ENCODE results near the gene SLC7A8. TPM values are rescaled to one million over a fixed set of nuclear protein-coding genes. Genes with fewer than 3 reads are reported as not detected.

The SLC7A8 gene
- total RNA-seq, 4 donors from 2014 or later, result 15.9 to 152 (median 49.3) TPM

DNA sequence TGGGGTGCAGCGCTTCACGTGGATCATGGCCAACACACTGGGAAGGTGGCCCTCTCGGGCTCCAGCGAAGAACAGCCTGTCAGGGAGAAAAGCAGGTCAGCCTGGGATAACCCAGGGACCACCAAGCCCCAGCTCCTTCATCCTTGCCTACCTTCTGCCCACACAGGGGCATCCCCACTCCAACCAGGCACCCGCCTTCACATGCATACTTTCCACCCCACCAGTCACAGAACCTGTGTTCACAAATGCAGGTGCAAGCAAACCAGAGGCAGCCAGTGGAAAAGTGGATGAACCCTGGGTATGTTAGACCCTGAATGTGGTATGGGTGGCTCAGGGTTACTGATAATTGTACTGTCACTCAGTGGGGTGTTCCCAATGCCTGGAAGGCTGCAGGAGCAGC is 52.0 kb downstream of the SLC7A8 start:
- Histone ChIP-seq H3K4me1 (peaks cover 0 to 4% of the 10 kb centered on the region in 2 donors), H3K4me3 (no peak overlapping the region), H3K27ac (peak overlapping the region in 1 of 2 donors; percentile 21), H3K9me3 (no peaks in the 10 kb centered on the region), H3K27me3 (no peaks in the 10 kb centered on the region), H3K36me3 (no peaks in the 10 kb centered on the region)
- TF ChIP-seq, protein P1, sequence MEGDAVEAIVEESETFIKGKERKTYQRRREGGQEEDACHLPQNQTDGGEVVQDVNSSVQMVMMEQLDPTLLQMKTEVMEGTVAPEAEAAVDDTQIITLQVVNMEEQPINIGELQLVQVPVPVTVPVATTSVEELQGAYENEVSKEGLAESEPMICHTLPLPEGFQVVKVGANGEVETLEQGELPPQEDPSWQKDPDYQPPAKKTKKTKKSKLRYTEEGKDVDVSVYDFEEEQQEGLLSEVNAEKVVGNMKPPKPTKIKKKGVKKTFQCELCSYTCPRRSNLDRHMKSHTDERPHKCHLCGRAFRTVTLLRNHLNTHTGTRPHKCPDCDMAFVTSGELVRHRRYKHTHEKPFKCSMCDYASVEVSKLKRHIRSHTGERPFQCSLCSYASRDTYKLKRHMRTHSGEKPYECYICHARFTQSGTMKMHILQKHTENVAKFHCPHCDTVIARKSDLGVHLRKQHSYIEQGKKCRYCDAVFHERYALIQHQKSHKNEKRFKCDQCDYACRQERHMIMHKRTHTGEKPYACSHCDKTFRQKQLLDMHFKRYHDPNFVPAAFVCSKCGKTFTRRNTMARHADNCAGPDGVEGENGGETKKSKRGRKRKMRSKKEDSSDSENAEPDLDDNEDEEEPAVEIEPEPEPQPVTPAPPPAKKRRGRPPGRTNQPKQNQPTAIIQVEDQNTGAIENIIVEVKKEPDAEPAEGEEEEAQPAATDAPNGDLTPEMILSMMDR (IDR thresholded peaks at IDR 0.05), result no peak
- no peak for TF ChIP-seq POLR2A (IDR thresholded peaks at IDR 0.05)
- DNase-seq, result no peak
- intact Hi-C loops (cut with DNase I; ENCODE audit: low total_unique reads), result no loop called here

DNA sequence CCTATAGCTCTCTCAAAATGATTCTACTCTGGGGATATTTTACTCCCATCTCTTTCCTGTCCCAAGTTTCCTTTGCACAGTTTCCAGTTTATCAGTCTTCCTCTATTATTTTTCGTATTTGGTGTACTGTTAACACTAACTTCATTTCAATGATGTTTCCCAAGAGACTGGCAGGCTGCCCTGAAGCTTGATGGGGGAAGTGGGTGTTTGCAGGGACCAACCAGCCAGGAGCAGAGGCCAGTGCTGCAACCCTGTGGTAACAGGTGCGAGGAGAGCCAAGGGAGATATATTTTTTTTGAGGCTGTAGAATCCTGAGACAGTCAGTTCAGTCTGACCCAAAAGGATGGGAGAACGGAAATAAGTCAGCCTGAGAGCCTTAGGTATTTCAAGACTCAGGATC is 52.6 kb downstream of the SLC7A8 start:
- peak overlapping the region in 1 of 2 donors; percentile 21 for H3K27ac ChIP-seq
- H3K36me3 ChIP-seq, result no peaks in the 10 kb centered on the region
- TF ChIP-seq, protein P1 (IDR thresholded peaks at IDR 0.05), result no peak
- no peak for TF ChIP-seq POLR2A (IDR thresholded peaks at IDR 0.05)
- intact Hi-C loops (cut with DNase I; ENCODE audit: low total_unique reads), result no loop called here
- no peaks in the 10 kb centered on the region for H3K27me3 ChIP-seq
- H3K4me3 ChIP-seq, result no peak overlapping the region
- peak in 1 of 2 donors; percentile 61 for DNase-seq
- no peaks in the 10 kb centered on the region for H3K9me3 ChIP-seq
- H3K4me1 ChIP-seq, result peaks cover 0 to 4% of the 10 kb centered on the region in 2 donors

- intact Hi-C loops (cut with DNase I; ENCODE audit: low total_unique reads), result no loop called here
- TF ChIP-seq, protein P1 (IDR thresholded peaks at IDR 0.05), result no peak
- TF ChIP-seq POLR2A (IDR thresholded peaks at IDR 0.05), result no peak
- Histone ChIP-seq H3K36me3 (no peaks in the 10 kb centered on the region), H3K4me1 (peaks cover 0 to 4% of the 10 kb centered on the region in 2 donors), H3K27ac (peak overlapping the region in 1 of 2 donors; percentile 13), H3K27me3 (no peaks in the 10 kb centered on the region), H3K4me3 (no peak overlapping the region), H3K9me3 (no peaks in the 10 kb centered on the region)
- DNase-seq, result no peak
These were observed 53.6 kb downstream of the SLC7A8 start for GRCh38 chr14:23129759-23130316.

- Histone ChIP-seq H3K4me1 (peaks cover 0 to 4% of the 10 kb centered on the region in 2 donors), H3K4me3 (no peak overlapping the region), H3K27me3 (no peaks in the 10 kb centered on the region), H3K36me3 (no peaks in the 10 kb centered on the region), H3K9me3 (no peaks in the 10 kb centered on the region), H3K27ac (no peak overlapping the region)
- intact Hi-C loops (cut with DNase I; ENCODE audit: low total_unique reads), result no loop called here
- DNase-seq, result no peak
- TF ChIP-seq, protein P1 (IDR thresholded peaks at IDR 0.05), result no peak
- no peak for TF ChIP-seq POLR2A (IDR thresholded peaks at IDR 0.05)
These were observed 54.3 kb downstream of the SLC7A8 start for GRCh38 chr14:23128969-23129758.

DNA sequence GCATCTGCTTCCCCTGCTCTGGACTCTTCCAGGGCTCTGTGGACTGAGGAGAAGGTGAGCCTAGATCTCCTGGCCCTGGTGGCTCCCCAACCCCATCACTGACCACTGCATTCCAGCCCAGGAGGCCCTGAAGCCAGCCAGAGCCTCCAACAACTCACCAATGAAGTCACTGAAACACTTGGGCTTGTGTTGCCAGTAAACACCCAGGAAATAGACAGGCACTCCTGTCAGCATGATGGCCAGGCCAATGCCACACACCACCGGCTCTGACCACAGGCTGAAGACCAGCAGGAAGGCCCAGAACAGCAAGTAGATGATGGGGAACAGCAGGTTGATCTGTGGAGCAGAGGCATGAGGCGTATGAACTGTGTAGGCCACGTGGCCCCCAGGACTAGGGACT is 55.6 kb downstream of the SLC7A8 start:
- Histone ChIP-seq H3K27me3 (no peaks in the 10 kb centered on the region), H3K4me3 (no peak overlapping the region), H3K27ac (peak overlapping the region in 1 of 2 donors; percentile 56), H3K4me1 (peaks cover 0 to 4% of the 10 kb centered on the region in 2 donors), H3K9me3 (no peaks in the 10 kb centered on the region), H3K36me3 (no peaks in the 10 kb centered on the region)
- no peak for DNase-seq
- intact Hi-C loops (cut with DNase I; ENCODE audit: low total_unique reads), result no loop called here
- TF ChIP-seq, protein P1 (IDR thresholded peaks at IDR 0.05), result no peak
- TF ChIP-seq POLR2A (IDR thresholded peaks at IDR 0.05), result no peak
